HCT116 (cell line): ENCODE results near the gene RBM19.

Source experiments
- CEBPB ChIP-seq: IDR thresholded peaks from 2 replicates; pipeline ENCODE4 v1.6.1; 2012; ENCODE audit warnings: low read depth
- CTCF ChIP-seq, 3 experiments: fragments of 200-600 bp in 1 of 3; sonication (generic) in 1 of 3; IDR thresholded peaks in 2 of 3; conservative IDR thresholded peaks in 1 of 3; 2 replicates each; pipeline ENCODE4 v1.5.1; 2012 to 2017; ENCODE audit warnings: low read depth in 2 of 3, low read length in 2 of 3, antibody characterized with exemption in 1 of 3, borderline replicate concordance in 1 of 3, control low read depth in 1 of 3, mild to moderate bottlenecking in 1 of 3, mixed read lengths in 1 of 3, mixed run types in 1 of 3, moderate library complexity in 1 of 3; ENCODE audit not compliant: insufficient read depth in 1 of 3
- ELF1 ChIP-seq: IDR thresholded peaks from 2 replicates; pipeline ENCODE4 v1.6.1; 2012; ENCODE audit warnings: low read depth, borderline replicate concordance
- EZH2 ChIP-seq: fragments of 200-600 bp; sonication (generic); IDR thresholded peaks from 2 replicates; pipeline ENCODE4 v1.6.1; 2017; ENCODE audit warnings: antibody characterized with exemption, mixed run types
- JUND ChIP-seq: IDR thresholded peaks from 2 replicates; pipeline ENCODE4 v1.6.1; 2012
- POLR2A ChIP-seq: IDR thresholded peaks from 2 replicates; pipeline ENCODE4 v1.7.0; 2011; ENCODE audit warnings: borderline replicate concordance; ENCODE audit not compliant: insufficient read depth, insufficient read length; ENCODE audit errors: extremely low read depth
- POLR2AphosphoS5 ChIP-seq: IDR thresholded peaks from 2 replicates; pipeline ENCODE4 v1.6.1; 2011; ENCODE audit warnings: mild to moderate bottlenecking, low read depth, low read length, moderate library complexity
- SIN3A ChIP-seq: IDR thresholded peaks from 2 replicates; pipeline ENCODE4 v1.6.1; 2012; ENCODE audit warnings: low read depth
- SP1 ChIP-seq: IDR thresholded peaks from 2 replicates; pipeline ENCODE4 v1.6.1; 2012; ENCODE audit warnings: low read depth

GRCh38 chr12:113909776-113910420, 56.2 kb downstream of the RBM19 start:
- no peak for TF ChIP-seq SIN3A
- no peak for TF ChIP-seq CTCF (IDR thresholded peaks at IDR 0.05 in 2 of 3, conservative IDR thresholded peaks at IDR 0.05 in 1 of 3; ENCODE audit: borderline replicate concordance in 1 of 3, insufficient read depth in 1 of 3, low read depth in 2 of 3, low read length in 2 of 3)
- TF ChIP-seq POLR2A: no peak
- no peak for TF ChIP-seq EZH2
- TF ChIP-seq POLR2AphosphoS5: no peak
- no peak for TF ChIP-seq JUND
- TF ChIP-seq CEBPB: no peak
- TF ChIP-seq SP1: no peak
- TF ChIP-seq ELF1: no peak
